Cortex of kidney (tissue), 1 donor: Measurements from ENCODE around the gene TRIML2.
"Not testable (repeated sequence)": the region's sequence is repeated elsewhere in the genome, so short reads cannot be mapped to it uniquely, and the experiment has no call there.

Source experiments
- DNase-seq: peaks from one replicate; lab custom pipeline; 2025; lab: John Stamatoyannopoulos, UW

The TRIML2 gene

DNA sequence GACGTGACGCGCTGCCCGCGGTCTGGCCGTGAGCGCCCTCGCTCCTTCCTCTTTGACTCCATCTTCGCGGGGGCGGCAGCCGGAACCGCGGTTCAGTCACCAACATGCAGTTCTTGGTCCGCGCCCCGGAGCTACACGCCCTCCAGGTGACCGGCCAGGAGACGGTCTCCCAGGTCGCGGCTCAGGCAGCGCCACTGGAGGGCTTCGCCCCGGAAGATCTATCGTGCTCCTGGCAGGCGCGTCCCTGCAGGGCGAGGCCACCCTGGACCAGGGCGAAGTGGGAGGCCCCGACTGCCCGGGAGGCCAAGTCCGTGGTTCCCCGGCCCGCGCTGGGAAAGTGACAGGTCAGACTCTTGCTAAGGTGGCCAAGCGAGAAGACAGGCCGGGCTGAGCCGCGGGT is 2.9 kb downstream of the TRIML2 start:
- no peak for DNase-seq

DNA sequence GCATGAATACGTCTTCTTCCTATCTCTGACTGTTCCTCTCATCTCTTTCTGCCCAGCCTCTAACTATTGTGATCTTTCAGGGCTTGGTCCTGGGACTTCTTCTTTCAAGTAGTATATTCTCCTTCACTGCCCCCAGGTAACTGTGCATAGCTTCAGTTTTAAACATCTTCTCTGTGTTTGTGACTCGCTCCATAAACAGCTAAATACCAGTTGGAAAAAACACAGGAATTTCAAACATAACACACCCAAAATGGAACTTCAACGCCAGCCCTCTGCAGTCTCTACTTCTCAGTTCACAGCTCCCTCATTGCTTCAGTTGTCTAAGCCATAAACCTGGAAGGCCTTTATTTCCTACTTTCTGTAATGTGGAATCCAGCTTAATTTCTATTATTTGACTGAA is 16.6 kb downstream of the TRIML2 start:
- no peak for DNase-seq

DNA sequence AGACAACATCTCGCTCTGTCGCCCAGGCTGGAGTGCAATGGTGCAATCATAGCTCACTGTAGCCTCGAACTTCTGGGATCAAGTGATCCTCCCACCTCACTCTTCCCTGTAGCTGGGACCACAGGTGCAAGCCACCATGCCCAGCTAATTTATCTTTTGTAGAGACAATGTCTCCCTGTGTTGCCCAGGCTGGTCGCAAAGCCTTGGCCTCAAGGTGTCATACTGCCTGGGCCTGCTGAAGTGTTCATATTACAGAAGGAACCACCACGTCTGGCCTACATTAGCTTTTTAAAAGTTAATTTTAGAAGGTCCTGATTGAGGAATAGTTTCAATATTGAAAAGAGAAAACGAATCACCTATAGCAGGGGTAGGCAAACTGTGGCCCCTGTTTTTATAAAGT is 22.5 kb downstream of the TRIML2 start:
- no peak for DNase-seq

DNA sequence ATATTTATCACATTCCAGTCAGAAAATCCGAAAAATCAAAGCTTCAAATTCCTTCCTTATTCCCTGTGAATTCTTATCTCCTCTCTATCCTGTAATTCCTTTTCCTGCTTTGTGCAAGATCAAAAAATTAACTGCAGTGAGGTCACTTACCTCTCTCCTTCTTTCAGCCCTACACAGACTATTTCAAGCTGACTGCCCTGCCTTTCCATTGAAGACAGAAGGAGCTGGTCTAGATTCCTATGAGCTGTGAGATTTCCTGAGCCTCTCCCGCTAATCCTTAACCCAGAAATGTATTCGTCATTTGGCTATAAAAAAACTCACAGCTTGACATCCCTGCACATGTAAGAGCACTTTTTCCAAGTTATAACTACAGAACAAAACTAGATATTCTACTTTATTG is 26.6 kb downstream of the TRIML2 start:
- no peak for DNase-seq

DNA sequence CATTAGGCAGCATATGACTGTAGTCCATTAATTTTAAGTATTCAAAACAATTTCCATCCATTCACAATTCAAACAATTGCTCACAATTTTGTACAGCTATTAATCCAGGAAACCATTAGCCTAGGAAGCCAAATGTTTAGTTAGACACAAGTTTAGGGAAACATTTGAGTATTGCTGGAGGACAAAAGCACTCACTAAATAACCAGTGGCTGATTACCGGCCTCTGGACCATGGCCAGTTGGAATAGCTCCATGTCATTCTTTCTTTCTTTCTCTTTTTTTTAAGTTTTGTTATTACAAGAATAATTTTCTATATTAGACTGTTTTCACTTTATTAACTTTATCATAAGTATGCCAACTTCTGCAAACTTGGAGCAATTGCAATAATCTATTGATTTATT is 31.3 kb downstream of the TRIML2 start:
- no peak for DNase-seq

DNA sequence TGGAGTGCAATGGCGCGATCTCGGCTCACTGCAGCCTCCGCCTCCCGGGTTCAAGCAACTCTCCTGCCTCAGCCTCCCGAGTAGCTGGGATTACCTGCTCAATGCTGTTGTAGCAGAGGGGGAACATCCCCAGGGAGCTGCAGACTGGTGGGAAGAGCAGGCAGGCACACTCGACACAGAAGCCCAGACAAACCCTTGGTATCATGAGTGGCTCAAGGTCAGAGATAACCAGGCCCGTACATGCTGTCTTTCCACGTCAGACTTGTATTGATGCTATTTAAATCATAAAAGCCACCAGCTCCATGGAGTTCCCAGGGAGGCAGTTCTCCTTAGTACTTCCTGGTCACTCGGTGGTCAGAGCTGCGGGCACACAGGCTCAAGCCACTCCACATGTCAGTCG is 33.2 kb downstream of the TRIML2 start:
- no peak for DNase-seq

DNA sequence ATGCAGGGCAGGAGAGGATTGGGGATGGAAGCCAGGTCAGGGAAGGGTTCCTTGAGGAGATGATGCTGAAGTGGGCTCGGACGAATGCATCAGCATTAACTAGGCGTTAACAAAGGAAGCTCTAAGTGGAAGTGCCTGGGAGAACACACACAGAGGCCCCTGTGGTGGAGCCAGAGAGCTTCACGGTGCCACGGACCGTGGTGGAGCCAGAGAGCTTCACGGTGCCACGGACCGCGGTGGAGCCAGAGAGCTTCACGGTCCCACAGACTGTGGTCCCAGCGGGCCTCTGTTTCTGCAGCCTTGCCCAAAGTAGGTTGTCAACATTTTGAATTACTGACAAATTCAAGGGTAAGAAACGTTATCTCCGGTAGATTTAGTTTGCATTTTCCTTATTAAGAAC is 48.3 kb downstream of the TRIML2 start:
- DNase-seq, result no peak

DNA sequence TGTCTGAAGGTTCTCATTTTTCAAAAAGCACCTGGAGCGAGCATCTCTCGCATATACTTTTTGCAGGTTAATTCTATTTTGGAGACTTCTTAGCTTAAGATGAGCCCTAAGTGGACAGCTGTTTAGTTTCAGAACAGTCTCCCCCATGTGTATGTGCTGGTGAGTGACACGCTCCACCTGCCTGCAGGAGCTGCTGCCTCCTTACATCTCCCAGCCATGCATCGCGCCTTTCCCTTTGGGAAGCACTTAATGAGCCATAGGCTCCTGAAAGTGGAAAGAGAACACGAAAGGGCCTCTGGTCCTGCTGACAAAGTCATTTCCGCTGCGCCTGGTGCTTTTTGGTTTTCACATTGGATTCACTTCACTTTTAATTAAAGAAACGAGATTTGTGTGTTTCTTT is 56.1 kb downstream of the TRIML2 start:
- no peak for DNase-seq

DNA sequence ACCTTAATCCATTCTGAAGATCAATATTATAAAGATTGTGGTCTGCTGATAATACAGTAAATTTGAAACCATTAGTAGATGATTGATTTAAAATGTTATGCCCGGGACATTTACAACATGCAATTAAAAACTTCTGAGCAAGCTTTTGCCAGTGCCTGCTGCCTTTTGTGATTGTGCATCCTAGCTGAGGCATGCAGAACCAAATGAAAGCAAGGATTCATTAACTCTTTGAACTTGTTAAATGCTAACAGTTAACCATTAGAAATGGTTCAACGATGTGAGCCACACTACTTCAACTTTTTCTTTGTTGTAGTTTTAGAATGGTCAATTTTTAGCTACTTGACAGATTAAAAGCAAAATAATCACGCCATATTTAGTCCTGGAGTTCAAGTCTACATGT is 62.7 kb downstream of the TRIML2 start:
- DNase-seq, result no peak

DNA sequence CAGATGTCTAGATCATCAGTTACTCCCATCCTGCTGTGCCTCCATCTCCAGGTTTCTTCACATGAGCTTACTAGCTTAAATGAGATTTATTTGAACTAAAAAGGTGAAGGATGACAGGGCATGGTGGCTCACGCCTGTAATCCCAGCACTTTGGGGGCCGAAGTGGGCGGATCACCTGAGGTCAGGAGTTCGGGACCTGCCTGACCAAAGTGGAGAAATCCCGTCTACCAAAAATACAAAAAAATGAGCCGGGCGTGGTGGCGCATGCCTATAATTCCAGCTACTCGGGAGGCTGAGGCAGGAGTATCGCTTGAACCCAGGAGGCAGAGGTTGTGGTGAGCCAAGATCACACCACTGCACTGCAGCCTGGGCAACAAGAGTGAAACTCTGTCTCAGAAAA is 63.9 kb downstream of the TRIML2 start:
- not testable (repeated sequence) for DNase-seq

DNA sequence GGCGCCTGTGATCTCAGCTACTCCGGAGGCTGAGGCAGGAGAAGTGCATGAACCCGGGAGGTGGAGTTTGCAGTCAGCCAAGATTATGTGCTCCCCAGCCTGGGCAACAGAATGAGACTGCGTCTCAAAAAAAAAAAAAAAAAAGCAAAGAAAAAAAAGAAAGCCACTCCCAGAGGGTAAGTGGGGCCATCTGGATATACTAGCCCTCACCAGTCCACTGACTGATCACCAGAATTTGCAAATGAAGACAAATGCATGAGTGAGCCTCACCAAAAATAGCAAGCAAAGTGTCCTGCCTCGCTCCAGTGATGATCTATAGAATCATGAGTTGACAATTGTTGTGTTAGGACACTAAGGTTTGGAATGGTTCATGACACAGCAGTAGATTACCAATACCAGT is 66.2 kb downstream of the TRIML2 start:
- DNase-seq, result no peak

DNA sequence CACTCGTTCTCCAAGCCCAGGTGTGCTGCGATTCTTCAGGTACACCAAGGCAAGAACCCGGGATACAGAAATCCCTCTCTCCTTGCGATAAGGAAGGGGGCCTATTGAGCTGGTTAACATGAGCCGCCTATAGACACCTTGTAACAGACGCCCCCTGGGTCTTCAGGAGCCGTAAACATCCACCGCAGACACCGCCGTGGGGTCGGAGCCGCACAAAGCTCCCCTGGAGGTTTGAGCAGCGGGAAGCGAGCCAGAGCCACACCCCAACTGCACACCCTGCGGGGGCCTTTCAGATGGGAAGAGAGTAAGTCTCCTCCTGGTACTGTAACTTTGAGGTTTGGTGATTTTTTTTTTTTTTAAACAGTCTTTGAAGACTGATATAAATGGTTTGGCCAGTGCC is 67.2 kb downstream of the TRIML2 start:
- DNase-seq, result no peak

DNA sequence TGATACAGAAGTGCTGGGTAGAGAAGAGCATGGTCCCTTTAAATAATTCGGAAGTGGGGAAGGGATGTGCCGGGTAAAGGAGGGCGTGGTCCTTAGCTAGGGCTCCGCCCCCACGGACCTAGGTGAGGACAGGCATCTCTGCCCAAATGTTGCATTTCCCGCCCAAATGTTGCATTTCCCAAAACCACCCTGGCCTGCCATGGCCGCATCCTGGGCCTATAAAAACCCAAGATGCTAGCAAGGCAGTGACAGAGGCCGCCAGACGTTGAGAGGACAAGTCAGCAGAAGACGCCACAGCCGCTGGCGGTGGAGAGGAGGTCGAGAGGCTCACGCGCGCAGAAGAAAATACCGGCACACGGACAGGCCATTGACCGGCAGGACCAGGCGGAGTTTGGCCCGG is 67.7 kb downstream of the TRIML2 start:
- DNase-seq, result no peak
